Astrocyte (in vitro differentiated cells and primary cell): ENCODE data around the gene FAM13C. TPM values are rescaled to one million over a fixed set of nuclear protein-coding genes. Genes with fewer than 3 reads are reported as not detected.

ENCODE experiments used
- DNase-seq: peaks from one replicate; pipeline ENCODE4 v3.0.0-alpha.2; 2010; ENCODE audit warnings: low read depth
- FAIRE-seq: peaks from 2 replicates; lab custom pipeline; 2011; peaks lifted over from hg19 to GRCh38; lab: Jason Lieb, UNC
- H2AFZ ChIP-seq: 2 replicates; pipeline ENCODE4 v1.6.0; 2012; ENCODE audit warnings: low read depth, low read length, inconsistent platforms
- H3K27ac ChIP-seq: 2 replicates; pipeline ENCODE4 v1.5.1; 2011; ENCODE audit warnings: low read depth, low read length, inconsistent platforms
- H3K27me3 ChIP-seq: 2 replicates; pipeline ENCODE4 v1.6.0; 2011; ENCODE audit warnings: low read length, inconsistent platforms; ENCODE audit not compliant: insufficient read depth
- H3K36me3 ChIP-seq: 2 replicates; pipeline ENCODE4 v1.5.1; 2011; ENCODE audit warnings: low read length, inconsistent platforms; ENCODE audit not compliant: insufficient read depth
- H3K4me1 ChIP-seq: 2 replicates; pipeline ENCODE4 v1.5.1; 2011; ENCODE audit warnings: low read length, inconsistent platforms; ENCODE audit not compliant: insufficient read depth
- H3K4me2 ChIP-seq: 2 replicates; pipeline ENCODE4 v1.6.0; 2012; ENCODE audit warnings: low read length, inconsistent platforms
- H3K4me3 ChIP-seq: 2 replicates; pipeline ENCODE4 v1.5.1; 2011; ENCODE audit warnings: low read depth, mild to moderate bottlenecking, low read length, inconsistent platforms; ENCODE audit not compliant: insufficient read depth
- H3K79me2 ChIP-seq: 2 replicates; pipeline ENCODE4 v1.6.0; 2012; ENCODE audit warnings: mild to moderate bottlenecking, low read length, inconsistent platforms; ENCODE audit not compliant: insufficient read depth
- H3K9ac ChIP-seq: 2 replicates; pipeline ENCODE4 v1.6.0; 2012; ENCODE audit warnings: mild to moderate bottlenecking, low read length, inconsistent platforms
- H3K9me3 ChIP-seq: 2 replicates; pipeline ENCODE4 v1.5.1; 2012; ENCODE audit warnings: low read depth, mild to moderate bottlenecking, low read length, inconsistent platforms; ENCODE audit not compliant: insufficient read depth
- H4K20me1 ChIP-seq: 2 replicates; pipeline ENCODE4 v1.6.0; 2012; ENCODE audit warnings: low read length, inconsistent platforms; ENCODE audit not compliant: insufficient read depth
- H3K27ac Mint-ChIP-seq: one replicate; pipeline ENCODE4 v1.8.0; 2021; ENCODE audit warnings: mild to moderate bottlenecking, mixed read lengths; ENCODE audit not compliant: unreplicated experiment
- H3K27me3 Mint-ChIP-seq: one replicate; pipeline ENCODE4 v1.8.0; 2021; ENCODE audit warnings: low read depth, mixed read lengths; ENCODE audit not compliant: unreplicated experiment
- H3K36me3 Mint-ChIP-seq: one replicate; pipeline ENCODE4 v1.8.0; 2021; ENCODE audit warnings: low read depth, mixed read lengths; ENCODE audit not compliant: unreplicated experiment
- H3K4me1 Mint-ChIP-seq: one replicate; pipeline ENCODE4 v1.8.0; 2021; ENCODE audit warnings: low read depth, mixed read lengths; ENCODE audit not compliant: unreplicated experiment
- H3K4me3 Mint-ChIP-seq: one replicate; pipeline ENCODE4 v1.8.0; 2021; ENCODE audit warnings: mild to moderate bottlenecking, moderate library complexity, mixed read lengths; ENCODE audit not compliant: unreplicated experiment
- H3K9me3 Mint-ChIP-seq: one replicate; pipeline ENCODE4 v1.8.0; 2021; ENCODE audit warnings: mild to moderate bottlenecking, mixed read lengths; ENCODE audit not compliant: unreplicated experiment
- CTCF ChIP-seq: IDR thresholded peaks from 2 replicates; pipeline ENCODE4 v1.5.1; 2011; ENCODE audit warnings: low read depth, mild to moderate bottlenecking, inconsistent platforms, low read length, moderate library complexity; ENCODE audit not compliant: insufficient read depth
- EZH2 ChIP-seq: IDR thresholded peaks from 2 replicates; pipeline ENCODE4 v1.6.1; 2012; ENCODE audit warnings: mild to moderate bottlenecking, low read length, inconsistent platforms; ENCODE audit not compliant: insufficient read depth
- total RNA-seq: library from RNA; stranded (reverse); gene quantifications from 2 replicates; pipeline ENCODE4 v1.2.1, GENCODE V29; 2021

The FAM13C gene
- total RNA-seq, 1 donor from 2014 or later, result 8.7 TPM

GRCh38 chr10:59350558-59350957, 11.8 kb downstream of the FAM13C start:
- Mint-ChIP-seq H3K4me3 (no peak overlapping the region), H3K4me1 (peaks cover 2% of the 10 kb centered on the region)

GRCh38 chr10:59346321-59346720, 16.0 kb downstream of the FAM13C start:
- H3K4me2 ChIP-seq, result no peak overlapping the region
- no peak for FAIRE-seq
- H3K4me3 ChIP-seq, result no peak overlapping the region

More at GRCh38 chr10:59350558-59350957, 11.8 kb downstream of the FAM13C start:
- no peaks in the 10 kb centered on the region for H4K20me1 ChIP-seq
- H3K9me3 ChIP-seq, result no peaks in the 10 kb centered on the region
- H3K9me3 Mint-ChIP-seq, result no peaks in the 10 kb centered on the region
- no peaks in the 10 kb centered on the region for H3K27me3 Mint-ChIP-seq
- no peak overlapping the region for H3K9ac ChIP-seq
- H3K27ac Mint-ChIP-seq, result no peak overlapping the region
- no peak for FAIRE-seq
- no peaks in the 10 kb centered on the region for H3K27me3 ChIP-seq
- no peak overlapping the region for H2AFZ ChIP-seq
- H3K27ac ChIP-seq, result no peak overlapping the region
- TF ChIP-seq CTCF (no peak), EZH2 (no peak)
- no peak overlapping the region for H3K4me2 ChIP-seq
- H3K4me3 ChIP-seq, result no peak overlapping the region
- no peaks in the 10 kb centered on the region for H3K79me2 ChIP-seq
- H3K36me3 Mint-ChIP-seq, result peaks cover 22% of the 10 kb centered on the region
- no peak for DNase-seq
- H3K36me3 ChIP-seq, result no peaks in the 10 kb centered on the region
- H3K4me1 ChIP-seq, result no peaks in the 10 kb centered on the region

More at GRCh38 chr10:59346321-59346720, 16.0 kb downstream of the FAM13C start:
- Histone ChIP-seq H4K20me1 (no peaks in the 10 kb centered on the region), H3K4me1 (no peaks in the 10 kb centered on the region), H3K27ac (no peak overlapping the region), H2AFZ (no peak overlapping the region), H3K9me3 (no peaks in the 10 kb centered on the region), H3K27me3 (no peaks in the 10 kb centered on the region), H3K79me2 (no peaks in the 10 kb centered on the region), H3K36me3 (no peaks in the 10 kb centered on the region), H3K9ac (no peak overlapping the region)
- Mint-ChIP-seq H3K27me3 (no peaks in the 10 kb centered on the region), H3K4me1 (peaks cover 4% of the 10 kb centered on the region), H3K27ac (no peak overlapping the region), H3K4me3 (no peak overlapping the region), H3K36me3 (peaks cover 21% of the 10 kb centered on the region), H3K9me3 (no peaks in the 10 kb centered on the region)
- no peak for DNase-seq
- TF ChIP-seq EZH2, result no peak
- no peak for TF ChIP-seq CTCF
